ENCODE results near the gene OR52M1.

GRCh38 chr11:4589017-4589416, 44.0 kb downstream of the OR52M1 start:
- TF ChIP-seq, protein P1, sequence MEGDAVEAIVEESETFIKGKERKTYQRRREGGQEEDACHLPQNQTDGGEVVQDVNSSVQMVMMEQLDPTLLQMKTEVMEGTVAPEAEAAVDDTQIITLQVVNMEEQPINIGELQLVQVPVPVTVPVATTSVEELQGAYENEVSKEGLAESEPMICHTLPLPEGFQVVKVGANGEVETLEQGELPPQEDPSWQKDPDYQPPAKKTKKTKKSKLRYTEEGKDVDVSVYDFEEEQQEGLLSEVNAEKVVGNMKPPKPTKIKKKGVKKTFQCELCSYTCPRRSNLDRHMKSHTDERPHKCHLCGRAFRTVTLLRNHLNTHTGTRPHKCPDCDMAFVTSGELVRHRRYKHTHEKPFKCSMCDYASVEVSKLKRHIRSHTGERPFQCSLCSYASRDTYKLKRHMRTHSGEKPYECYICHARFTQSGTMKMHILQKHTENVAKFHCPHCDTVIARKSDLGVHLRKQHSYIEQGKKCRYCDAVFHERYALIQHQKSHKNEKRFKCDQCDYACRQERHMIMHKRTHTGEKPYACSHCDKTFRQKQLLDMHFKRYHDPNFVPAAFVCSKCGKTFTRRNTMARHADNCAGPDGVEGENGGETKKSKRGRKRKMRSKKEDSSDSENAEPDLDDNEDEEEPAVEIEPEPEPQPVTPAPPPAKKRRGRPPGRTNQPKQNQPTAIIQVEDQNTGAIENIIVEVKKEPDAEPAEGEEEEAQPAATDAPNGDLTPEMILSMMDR (IDR thresholded peaks at IDR 0.05), result no peak
- no peak for TF ChIP-seq POLR2A (IDR thresholded peaks at IDR 0.05)

Measured in thyroid gland (tissue), 4 donors.